ENCODE data around the gene GRK5.

GRK5 gene

DNA sequence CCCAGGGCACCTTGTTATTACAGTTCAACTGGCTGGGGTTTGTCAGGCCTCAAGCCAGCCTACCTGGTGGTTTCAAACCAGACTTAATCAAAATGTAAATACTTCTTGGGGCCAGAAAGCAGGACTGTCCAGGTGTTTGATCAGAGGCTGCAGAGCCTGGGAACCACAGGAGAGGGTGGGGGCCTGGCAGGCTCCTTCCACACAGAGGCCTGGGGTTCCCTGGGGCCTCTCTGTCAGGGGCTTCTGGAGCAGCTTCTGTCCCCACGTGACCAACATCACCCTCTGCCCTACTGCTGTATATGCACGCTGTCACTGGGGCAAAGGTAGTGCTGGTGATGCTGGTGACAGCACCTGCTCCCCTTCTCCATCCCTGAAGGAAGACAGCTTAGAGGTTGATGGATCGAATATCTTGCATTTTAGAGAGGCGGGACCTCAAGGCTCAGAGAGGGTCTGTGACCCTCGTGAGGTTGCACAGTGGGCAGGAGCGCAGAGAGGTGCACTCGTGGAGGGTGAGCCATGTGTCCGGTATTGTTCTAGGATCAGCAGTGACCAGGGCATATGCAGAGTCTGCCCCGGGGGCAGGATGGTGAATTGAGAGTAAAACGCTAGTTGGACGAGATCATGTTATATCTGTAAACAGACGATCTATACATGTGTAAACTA is 95.4 kb downstream of the GRK5 start:
- TF ChIP-seq, protein P1, sequence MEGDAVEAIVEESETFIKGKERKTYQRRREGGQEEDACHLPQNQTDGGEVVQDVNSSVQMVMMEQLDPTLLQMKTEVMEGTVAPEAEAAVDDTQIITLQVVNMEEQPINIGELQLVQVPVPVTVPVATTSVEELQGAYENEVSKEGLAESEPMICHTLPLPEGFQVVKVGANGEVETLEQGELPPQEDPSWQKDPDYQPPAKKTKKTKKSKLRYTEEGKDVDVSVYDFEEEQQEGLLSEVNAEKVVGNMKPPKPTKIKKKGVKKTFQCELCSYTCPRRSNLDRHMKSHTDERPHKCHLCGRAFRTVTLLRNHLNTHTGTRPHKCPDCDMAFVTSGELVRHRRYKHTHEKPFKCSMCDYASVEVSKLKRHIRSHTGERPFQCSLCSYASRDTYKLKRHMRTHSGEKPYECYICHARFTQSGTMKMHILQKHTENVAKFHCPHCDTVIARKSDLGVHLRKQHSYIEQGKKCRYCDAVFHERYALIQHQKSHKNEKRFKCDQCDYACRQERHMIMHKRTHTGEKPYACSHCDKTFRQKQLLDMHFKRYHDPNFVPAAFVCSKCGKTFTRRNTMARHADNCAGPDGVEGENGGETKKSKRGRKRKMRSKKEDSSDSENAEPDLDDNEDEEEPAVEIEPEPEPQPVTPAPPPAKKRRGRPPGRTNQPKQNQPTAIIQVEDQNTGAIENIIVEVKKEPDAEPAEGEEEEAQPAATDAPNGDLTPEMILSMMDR (IDR thresholded peaks at IDR 0.05; ENCODE audit: low read length, missing control alignments) = no peak
- DNase-seq (ENCODE audit: low read depth) = no peak
- H3K4me3 ChIP-seq (replicated peaks; ENCODE audit: low read depth, low read length) = no peak overlapping the region

DNA sequence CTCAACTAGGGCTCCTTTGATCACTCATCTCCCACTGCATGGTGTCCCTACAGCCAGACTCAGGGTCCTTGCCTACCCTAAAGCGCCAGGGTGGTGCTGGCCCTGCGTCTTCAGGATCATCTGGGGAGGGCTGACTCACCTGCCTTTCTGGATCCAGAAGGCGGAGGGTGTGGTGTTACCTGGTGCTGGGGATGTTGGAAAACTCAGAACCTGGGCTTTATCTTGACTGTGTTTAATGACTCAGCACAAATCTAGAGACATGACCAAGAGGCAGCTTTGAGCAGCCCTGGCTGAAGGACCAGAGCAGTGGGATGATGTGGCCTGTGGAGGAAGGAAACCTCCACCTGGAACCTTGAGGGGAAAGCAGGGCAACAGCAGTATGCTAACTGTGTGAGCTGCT is 96.5 kb downstream of the GRK5 start:
- DNase-seq (ENCODE audit: low read depth) = no peak
- TF ChIP-seq, protein P1 (IDR thresholded peaks at IDR 0.05; ENCODE audit: low read length, missing control alignments) = no peak

DNA sequence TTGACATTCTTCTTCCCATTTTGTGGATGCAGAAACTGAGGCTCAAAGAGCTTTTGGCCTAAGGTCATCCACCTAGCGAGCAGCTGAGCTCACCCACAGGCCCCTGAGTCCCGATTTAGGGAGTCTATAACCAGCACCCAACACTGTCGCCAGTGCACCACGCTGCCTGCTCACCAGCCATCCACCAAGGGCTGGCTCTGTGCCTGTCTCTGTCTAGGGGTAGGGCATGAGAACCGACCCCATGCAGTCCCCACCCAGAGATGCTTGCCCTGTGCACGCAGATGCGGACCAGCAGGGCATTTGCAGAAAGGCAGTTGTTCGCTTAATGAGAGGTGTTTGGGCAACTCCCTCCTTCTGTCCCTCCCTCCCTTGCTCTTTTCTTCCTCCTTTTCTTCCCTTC is 97.2 kb downstream of the GRK5 start:
- H3K4me3 ChIP-seq (replicated peaks; ENCODE audit: low read depth, low read length) = no peak overlapping the region
- TF ChIP-seq, protein P1 (IDR thresholded peaks at IDR 0.05; ENCODE audit: low read length, missing control alignments) = no peak
- DNase-seq (ENCODE audit: low read depth) = no peak

More for the DNA sequence above, 96.5 kb downstream of the GRK5 start:
- no peak overlapping the region for H3K4me3 ChIP-seq (replicated peaks; ENCODE audit: low read depth, low read length)

DNA sequence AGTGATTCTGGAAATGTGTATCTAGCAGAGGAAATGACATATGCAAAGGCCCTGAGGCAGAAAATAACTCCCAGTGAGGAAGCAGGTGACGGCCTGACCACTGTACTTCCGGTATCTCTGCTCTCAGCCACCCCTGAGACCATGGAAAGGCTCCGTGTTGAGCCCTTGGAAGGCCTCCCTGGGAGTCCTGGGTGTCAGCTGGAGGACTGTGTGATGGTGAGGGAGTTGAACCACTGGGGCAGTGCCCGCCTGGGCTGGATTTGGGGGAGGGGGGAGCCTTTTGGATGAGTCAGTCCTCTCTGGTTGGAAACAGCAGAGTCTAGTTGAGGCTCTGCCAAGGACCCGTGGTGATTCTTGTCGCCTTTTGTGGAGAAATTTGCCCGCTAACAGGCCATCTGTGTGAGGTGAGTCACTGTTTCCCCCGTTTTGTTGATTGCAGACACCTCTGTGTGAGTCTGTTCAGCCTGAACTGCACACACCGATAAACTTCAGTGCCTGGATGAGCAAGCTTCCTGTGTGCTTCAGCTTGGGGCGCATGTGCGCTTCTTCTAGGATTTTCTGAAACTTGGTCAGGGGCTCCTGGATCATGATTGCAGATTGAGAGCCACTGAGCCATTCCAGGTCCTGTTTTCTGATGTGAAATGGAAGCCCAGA is 98.6 kb downstream of the GRK5 start:
- TF ChIP-seq, protein P1 (IDR thresholded peaks at IDR 0.05; ENCODE audit: low read length, missing control alignments) = no peak
- peak; percentile 97 for DNase-seq (ENCODE audit: low read depth)
- no peak overlapping the region for H3K4me3 ChIP-seq (replicated peaks; ENCODE audit: low read depth, low read length)

DNA sequence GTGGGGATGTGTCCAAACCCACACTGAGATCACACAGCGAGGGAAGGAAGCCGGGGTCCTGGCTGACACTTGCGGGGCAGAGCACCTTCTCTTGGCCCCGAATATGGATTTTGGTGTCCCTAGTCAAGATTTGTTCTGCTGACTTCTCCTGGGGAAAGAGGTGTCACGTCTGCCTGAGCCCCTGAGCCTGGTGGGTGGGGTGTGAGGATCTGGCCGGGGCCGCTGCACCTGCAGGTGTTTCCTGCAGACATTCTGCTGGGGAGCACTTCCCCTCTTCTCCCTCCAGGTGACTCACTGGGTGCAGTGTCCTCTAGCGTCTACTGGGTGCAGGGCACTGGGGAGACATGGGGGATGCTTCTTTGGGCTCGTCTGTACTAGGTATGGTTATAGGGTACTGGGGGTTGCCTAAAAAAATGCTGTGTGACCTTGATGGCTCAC is 99.2 kb downstream of the GRK5 start:
- no peak overlapping the region for H3K4me3 ChIP-seq (replicated peaks; ENCODE audit: low read depth, low read length)
- no peak for DNase-seq (ENCODE audit: low read depth)
- TF ChIP-seq, protein P1 (IDR thresholded peaks at IDR 0.05; ENCODE audit: low read length, missing control alignments) = peak; percentile 46

DNA sequence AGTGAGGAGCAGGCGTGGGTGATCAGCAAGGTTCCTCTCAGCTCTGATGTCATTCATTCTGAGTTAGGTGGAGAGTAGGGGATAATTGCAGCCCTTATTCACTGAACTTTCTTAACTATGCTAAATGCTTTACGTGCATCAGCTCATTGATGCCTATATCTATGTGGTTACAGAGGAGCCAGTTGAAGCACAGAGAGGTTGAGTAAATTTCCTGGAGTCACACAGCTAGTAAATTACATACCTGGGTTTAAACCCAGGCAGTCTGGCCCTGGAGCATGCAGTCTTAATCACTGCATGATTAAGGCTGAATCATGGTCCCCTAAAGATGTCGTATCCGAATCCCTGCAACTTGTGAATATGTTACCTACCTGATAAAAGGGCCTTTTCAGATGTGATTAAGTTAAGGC is 99.6 kb downstream of the GRK5 start:
- no peak for DNase-seq (ENCODE audit: low read depth)

More for the DNA sequence above, 99.6 kb downstream of the GRK5 start:
- no peak overlapping the region for H3K4me3 ChIP-seq (replicated peaks; ENCODE audit: low read depth, low read length)
- TF ChIP-seq, protein P1 (IDR thresholded peaks at IDR 0.05; ENCODE audit: low read length, missing control alignments) = no peak

Measured in fibroblast of pulmonary artery (primary cell).